ENCODE results near the gene CASZ1. TPM values are rescaled to one million over a fixed set of nuclear protein-coding genes. Genes with fewer than 3 reads are reported as not detected.

The CASZ1 gene
- total RNA-seq, 1 experiment from 2014 or later = 27.8 TPM

DNA sequence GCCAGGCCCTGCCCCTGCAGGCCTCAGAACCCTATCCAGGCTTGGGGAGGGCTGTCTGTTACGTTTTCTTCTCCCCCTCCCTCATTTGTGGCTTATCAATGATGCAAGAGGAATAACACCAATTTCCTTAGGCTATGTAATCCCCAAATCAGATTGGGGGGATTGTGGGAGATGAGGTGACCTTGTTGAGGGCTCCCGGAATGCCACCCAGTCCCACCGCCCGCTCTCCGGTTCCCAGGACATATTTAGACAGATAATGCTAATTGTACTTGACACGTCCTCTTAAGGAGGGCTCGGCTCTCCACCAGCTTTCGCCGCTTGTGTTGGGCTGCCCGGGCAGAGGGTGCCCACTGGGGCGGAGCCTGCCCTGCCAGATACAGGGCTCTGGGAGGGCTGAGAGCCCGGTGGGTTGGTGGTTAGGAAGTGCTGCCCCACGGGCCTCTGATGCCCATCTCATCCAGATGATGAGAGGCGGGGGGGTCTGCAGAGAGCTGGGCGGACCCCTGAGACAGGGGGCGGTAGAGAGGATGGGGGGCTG, 90.0 kb downstream of the CASZ1 start:
- no peak for DNase-seq (ENCODE audit: low read depth, low spot score)
- no TSS peak for BruUV-seq (replicated peaks)
- no peak overlapping the region for H3K4me3 ChIP-seq (ENCODE audit: low read depth in 2 of 2, low read length in 2 of 2)
- H3K27me3 ChIP-seq (ENCODE audit: control insufficient read depth, insufficient read depth, low read length) = no peaks in the 10 kb centered on the region
- intact Hi-C loops (cut with micrococcal nuclease; ENCODE audit: unreplicated experiment) = no loop called here
- TF ChIP-seq SIN3A (IDR thresholded peaks at IDR 0.05; ENCODE audit: borderline replicate concordance, insufficient read depth, low read depth, low read length) = no peak
- TF ChIP-seq TCF7L2 (IDR thresholded peaks at IDR 0.05; ENCODE audit: low read depth, low read length) = no peak
- TF ChIP-seq, protein P1, sequence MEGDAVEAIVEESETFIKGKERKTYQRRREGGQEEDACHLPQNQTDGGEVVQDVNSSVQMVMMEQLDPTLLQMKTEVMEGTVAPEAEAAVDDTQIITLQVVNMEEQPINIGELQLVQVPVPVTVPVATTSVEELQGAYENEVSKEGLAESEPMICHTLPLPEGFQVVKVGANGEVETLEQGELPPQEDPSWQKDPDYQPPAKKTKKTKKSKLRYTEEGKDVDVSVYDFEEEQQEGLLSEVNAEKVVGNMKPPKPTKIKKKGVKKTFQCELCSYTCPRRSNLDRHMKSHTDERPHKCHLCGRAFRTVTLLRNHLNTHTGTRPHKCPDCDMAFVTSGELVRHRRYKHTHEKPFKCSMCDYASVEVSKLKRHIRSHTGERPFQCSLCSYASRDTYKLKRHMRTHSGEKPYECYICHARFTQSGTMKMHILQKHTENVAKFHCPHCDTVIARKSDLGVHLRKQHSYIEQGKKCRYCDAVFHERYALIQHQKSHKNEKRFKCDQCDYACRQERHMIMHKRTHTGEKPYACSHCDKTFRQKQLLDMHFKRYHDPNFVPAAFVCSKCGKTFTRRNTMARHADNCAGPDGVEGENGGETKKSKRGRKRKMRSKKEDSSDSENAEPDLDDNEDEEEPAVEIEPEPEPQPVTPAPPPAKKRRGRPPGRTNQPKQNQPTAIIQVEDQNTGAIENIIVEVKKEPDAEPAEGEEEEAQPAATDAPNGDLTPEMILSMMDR (IDR thresholded peaks at IDR 0.05) = no peak
- TF ChIP-seq, protein P2, sequence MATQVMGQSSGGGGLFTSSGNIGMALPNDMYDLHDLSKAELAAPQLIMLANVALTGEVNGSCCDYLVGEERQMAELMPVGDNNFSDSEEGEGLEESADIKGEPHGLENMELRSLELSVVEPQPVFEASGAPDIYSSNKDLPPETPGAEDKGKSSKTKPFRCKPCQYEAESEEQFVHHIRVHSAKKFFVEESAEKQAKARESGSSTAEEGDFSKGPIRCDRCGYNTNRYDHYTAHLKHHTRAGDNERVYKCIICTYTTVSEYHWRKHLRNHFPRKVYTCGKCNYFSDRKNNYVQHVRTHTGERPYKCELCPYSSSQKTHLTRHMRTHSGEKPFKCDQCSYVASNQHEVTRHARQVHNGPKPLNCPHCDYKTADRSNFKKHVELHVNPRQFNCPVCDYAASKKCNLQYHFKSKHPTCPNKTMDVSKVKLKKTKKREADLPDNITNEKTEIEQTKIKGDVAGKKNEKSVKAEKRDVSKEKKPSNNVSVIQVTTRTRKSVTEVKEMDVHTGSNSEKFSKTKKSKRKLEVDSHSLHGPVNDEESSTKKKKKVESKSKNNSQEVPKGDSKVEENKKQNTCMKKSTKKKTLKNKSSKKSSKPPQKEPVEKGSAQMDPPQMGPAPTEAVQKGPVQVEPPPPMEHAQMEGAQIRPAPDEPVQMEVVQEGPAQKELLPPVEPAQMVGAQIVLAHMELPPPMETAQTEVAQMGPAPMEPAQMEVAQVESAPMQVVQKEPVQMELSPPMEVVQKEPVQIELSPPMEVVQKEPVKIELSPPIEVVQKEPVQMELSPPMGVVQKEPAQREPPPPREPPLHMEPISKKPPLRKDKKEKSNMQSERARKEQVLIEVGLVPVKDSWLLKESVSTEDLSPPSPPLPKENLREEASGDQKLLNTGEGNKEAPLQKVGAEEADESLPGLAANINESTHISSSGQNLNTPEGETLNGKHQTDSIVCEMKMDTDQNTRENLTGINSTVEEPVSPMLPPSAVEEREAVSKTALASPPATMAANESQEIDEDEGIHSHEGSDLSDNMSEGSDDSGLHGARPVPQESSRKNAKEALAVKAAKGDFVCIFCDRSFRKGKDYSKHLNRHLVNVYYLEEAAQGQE (IDR thresholded peaks at IDR 0.05; ENCODE audit: insufficient read depth in 1 of 2, low read depth in 2 of 2, low read length in 1 of 2) = no peak
- TF ChIP-seq POLR2AphosphoS5 (IDR thresholded peaks at IDR 0.05; ENCODE audit: low read depth, low read length) = no peak
- H3K27ac ChIP-seq (ENCODE audit: low read length) = no peak overlapping the region
- no peaks in the 10 kb centered on the region for H3K36me3 ChIP-seq (ENCODE audit: control insufficient read depth, insufficient read depth, low read length)
- H3K4me1 ChIP-seq (ENCODE audit: control insufficient read depth, insufficient read depth, low read length) = no peaks in the 10 kb centered on the region; the same call in 1 of the 2 replicates
- CTCF ChIA-PET = no interaction called here
- POLR2A ChIA-PET = no interaction called here
- no peak for ATAC-seq
- in situ Hi-C loops (cut with HindIII; ENCODE audit: low pct_unique_long_range_greater_than_20kb, low sequenced_read_pairs) = no loop called here
- H3K9me3 ChIP-seq (ENCODE audit: control insufficient read depth, insufficient read depth, low read depth, low read length) = no peaks in the 10 kb centered on the region

DNA sequence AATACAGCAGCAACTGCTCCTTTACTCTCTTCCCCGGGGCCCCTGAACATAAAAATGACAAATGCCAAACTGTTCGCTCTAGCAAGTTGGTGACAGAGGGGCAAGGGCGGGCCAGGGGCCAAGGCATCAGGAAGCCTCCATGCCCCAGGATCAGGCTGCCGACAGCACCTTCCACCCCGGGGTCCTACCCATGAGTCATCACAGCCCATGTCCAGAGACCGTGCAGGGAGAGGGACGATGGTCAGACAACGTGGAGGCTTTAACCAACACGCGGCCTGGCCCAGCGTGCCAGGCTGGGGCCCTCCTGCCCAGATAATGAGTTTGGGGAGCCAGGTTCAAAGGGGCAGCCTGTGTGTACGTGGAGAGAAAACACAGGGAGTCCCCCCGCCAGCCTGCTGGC, 90.5 kb downstream of the CASZ1 start:
- DNase-seq (ENCODE audit: low read depth, low spot score) (no peak), ATAC-seq (no peak)
- no TSS peak for BruUV-seq (replicated peaks)
- no peaks in the 10 kb centered on the region for H3K36me3 ChIP-seq (ENCODE audit: control insufficient read depth, insufficient read depth, low read length)
- intact Hi-C loops (cut with micrococcal nuclease; ENCODE audit: unreplicated experiment) = no loop called here
- H3K27me3 ChIP-seq (ENCODE audit: control insufficient read depth, insufficient read depth, low read length) = no peaks in the 10 kb centered on the region
- H3K4me3 ChIP-seq (ENCODE audit: low read depth in 2 of 2, low read length in 2 of 2) = no peak overlapping the region
- TF ChIP-seq, protein P2 (IDR thresholded peaks at IDR 0.05; ENCODE audit: insufficient read depth in 1 of 2, low read depth in 2 of 2, low read length in 1 of 2) = no peak
- no peak for TF ChIP-seq SIN3A (IDR thresholded peaks at IDR 0.05; ENCODE audit: borderline replicate concordance, insufficient read depth, low read depth, low read length)
- no peak for TF ChIP-seq POLR2AphosphoS5 (IDR thresholded peaks at IDR 0.05; ENCODE audit: low read depth, low read length)
- TF ChIP-seq TCF7L2 (IDR thresholded peaks at IDR 0.05; ENCODE audit: low read depth, low read length) = no peak
- TF ChIP-seq, protein P1 (IDR thresholded peaks at IDR 0.05) = no peak
- CTCF ChIA-PET = no interaction called here
- in situ Hi-C loops (cut with HindIII; ENCODE audit: low pct_unique_long_range_greater_than_20kb, low sequenced_read_pairs) = no loop called here
- POLR2A ChIA-PET = no interaction called here
- no peaks in the 10 kb centered on the region for H3K9me3 ChIP-seq (ENCODE audit: control insufficient read depth, insufficient read depth, low read depth, low read length)
- H3K4me1 ChIP-seq (ENCODE audit: control insufficient read depth, insufficient read depth, low read length) = no peaks in the 10 kb centered on the region; the same call in 1 of the 2 replicates
- no peak overlapping the region for H3K27ac ChIP-seq (ENCODE audit: low read length)

All from Panc1 (cell line).